GM21390 (cell line): Measurements from ENCODE around the gene MT1A.
A peak's percentile ranks its signal among the peaks of the same experiment; 100 is the strongest.

Experiments
- ATAC-seq: cut with Tn5 transposase; IDR thresholded peaks from one replicate; pipeline ENCODE4 v1.9.1; 2021; ENCODE audit not compliant: unreplicated experiment

MT1A gene

DNA sequence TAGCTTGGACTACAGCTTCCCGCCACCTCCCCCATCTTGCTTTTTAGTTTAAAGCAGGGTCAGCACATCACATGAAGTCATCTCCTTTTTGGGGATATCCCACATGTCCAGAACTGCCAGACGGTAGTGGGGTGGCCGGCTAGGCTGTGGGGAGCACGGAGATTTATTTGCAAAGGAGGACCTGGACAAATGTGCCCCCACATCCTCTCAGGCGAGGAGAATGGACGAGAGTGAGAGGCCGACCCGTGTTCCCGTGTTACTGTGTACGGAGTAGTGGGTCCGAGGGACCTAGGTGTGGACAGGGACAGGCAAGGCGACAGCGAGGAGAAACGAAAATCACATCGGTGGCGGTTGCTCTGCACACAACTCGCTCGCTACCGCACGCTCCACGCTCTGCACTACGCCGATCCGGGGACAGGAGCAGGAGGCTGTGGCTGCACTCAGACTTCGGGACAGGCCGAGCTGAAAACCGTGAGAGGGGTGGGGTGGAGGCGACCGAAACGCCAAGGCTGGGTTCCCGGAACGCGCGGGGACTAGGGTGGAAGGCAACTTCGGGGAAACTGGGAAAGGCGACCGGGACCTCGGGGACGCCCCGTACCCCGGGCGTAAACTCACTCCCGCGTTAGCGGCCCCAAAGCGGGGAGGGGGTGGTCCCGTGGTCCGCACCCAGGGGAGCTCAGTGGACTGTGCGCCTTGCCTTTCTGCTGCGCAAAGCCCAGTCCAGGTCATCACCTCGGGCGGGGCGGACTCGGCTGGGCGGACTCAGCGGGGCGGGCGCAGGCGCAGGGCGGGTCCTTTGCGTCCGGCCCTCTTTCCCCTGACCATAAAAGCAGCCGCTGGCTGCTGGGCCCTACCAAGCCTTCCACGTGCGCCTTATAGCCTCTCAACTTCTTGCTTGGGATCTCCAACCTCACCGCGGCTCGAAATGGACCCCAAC is at the start of gene MT1A:
Gene MT1A (plus strand): TSS at position 853 of the 937 bp plus-strand sequence. CDS start 73 bp downstream, at position 926.
- ATAC-seq = no peak

DNA sequence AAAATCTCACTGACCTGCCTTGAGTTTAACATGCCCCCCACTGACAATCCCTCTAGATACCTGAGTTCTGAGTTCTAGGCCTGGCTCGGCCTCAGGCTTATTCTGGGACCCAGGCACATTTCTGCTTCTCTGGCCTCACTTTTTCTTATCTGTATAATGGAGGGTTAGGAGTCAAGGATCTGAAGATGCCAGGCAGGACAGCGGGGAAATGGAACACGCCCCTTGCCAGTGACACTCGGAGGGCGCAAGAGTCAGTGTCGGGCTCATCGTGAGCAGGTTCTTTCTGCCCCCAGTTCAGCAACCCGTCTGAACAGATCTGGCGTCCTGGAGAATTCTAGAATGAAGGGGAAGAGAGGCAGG is 49.7 kb upstream of the MT1A start:
- no peak for ATAC-seq

DNA sequence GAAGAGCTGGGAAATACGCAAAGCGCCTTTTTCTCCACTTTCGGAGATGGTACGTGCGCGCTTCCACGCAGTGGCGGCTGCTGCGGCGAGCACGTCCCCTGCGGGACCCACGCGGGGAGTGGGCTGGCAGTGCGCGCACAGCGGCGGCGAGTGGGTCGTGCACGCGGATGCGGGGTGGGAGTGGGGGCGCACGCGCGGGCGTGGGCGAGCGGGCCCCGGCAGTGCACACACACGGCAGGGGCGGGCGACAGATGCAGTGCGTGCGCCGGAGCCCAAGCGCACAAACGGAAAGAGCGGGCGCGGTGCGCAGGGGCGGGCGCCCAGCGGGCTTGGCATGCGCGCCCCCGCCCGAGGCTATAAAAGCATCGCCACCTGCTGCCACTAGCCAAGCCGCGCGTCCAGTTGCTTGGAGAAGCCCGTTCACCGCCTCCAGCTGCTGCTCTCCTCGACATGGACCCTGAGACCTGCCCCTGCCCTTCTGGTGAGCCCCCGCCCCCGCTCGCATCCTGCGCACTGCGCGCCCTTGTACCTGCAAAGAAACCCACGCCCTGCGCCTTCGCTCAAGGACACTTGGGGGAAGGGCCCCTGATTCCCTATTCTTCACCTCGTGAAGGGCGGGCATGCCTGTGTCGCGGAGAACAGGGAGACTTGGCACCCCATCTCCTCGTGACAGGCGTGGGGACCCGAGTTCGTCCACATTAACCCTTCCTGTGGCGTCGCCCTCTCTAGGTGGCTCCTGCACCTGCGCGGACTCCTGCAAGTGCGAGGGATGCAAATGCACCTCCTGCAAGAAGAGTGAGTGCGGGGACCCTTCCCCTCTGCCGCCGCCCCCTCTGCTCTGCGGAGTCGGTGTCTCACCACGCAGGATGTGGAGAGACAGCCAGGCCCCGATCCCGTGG is 49.1 kb upstream of the MT1A start, which contains the start of gene MT3:
Gene MT3 (plus strand): TSS at position 388 of the 899 bp plus-strand sequence. CDS start 63 bp downstream, at position 451.
- ATAC-seq = no peak

- ATAC-seq = no peak
These were observed 46.9 kb upstream of the MT1A start for GRCh38 chr16:56591377-56592060.

- no peak for ATAC-seq
These were observed 44.7 kb upstream of the MT1A start for GRCh38 chr16:56593573-56594291.

DNA sequence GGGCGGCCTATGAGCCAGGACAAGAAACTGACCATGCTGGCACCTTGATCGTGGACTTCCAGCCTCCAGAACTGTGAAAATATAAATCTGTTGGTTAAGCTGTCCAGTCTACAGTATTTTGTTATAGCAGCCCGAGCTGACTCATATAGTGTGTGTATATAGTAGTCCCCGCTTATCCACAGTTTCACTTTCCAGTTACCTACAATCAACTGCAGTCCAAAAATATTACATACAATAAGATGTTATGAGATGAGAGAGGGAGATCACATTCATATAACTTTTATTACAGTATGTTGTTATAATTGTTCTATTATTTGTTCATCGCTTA is 44.2 kb upstream of the MT1A start:
- ATAC-seq = no peak

DNA sequence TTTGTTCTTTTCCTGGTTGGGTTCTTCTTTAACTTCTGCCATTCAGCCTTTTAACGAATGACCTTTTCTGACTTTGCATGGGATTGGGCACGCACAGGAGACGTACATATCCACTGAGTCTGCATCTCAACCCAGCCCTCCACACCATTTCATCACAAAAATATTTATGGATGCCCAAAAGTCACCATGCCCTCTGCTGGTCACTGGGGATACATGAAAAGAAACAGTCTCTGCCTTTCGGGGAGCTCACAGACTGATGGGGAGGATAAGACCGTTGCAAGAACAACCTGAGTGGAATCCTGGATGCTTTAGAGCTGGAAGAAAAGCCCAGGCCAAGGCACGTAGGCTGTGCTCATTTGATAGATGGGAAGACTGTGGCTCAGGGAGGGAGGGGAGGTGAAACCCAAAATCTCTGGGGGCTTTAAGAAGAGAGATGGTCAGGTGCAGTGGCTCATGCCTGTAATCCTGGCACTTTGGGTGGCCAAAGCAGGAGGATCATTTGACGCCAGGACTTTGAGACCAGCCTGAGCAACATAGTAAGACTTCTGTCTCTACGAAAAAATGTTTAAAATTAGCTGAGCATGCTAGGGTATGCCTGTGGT is 38.0 kb upstream of the MT1A start:
- no peak for ATAC-seq

- no peak for ATAC-seq
These were observed 37.1 kb upstream of the MT1A start for GRCh38 chr16:56601325-56601724.

DNA sequence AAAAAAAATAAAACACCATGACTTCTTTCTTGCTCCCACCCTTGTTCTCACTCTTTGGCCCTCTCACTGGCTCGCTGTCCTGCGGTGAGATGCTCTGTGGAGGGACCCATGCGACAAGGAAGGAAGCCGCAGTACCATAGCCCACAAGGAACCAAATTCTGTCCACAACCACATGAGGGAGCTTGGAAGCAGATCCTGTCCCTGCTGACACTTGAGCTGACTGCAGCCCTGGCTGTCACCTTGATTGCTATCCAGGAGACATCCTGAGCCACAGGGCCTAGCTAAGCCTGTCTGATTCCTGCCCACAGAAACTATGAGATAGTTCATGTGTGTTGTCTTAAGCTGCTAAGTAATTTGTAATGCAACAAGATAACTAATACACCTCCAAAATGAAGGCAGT is 34.9 kb upstream of the MT1A start:
- ATAC-seq = no peak

DNA sequence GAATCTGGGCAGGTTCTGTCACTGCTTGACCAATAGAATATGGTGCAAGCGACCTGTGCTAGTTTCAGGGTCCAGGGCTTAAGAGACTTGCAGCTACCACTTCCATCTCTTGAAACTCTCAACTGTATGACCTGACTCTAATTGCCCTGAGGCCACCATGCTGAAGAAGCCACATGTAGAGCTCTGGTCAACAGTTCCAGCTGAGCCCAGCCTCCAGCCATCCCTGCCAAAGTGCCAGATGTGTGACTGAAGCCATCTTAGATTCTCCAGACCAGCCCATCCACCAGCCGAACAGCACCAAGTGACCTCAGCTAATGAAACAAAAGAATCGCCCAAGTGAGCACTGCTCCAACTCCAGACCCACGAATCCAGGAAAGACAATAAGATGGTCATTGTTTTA is 33.5 kb upstream of the MT1A start:
- no peak for ATAC-seq

DNA sequence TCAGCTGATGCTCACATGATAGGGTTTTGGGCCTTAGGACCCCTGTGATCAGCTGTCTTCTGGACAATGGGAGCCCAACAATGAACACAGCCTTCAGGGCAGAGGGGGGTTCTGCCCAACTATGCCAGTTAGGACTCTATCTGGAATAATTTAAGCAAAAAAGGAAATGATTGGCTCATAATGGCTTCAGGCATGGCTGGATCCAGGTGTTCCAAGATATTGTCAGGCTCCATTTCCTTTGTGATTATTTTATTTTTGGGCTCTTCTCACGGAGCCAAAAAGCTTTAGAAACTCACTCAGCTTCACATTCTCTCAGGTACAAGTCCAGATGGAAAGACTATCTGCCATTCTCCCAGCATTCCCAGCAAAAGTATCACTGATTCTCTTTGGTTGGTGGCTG is 33.0 kb upstream of the MT1A start:
- ATAC-seq = no peak

GRCh38 chr16:56606071-56606475 is 32.4 kb upstream of the MT1A start:
- ATAC-seq = no peak

GRCh38 chr16:56606476-56607108 is 31.9 kb upstream of the MT1A start:
- no peak for ATAC-seq

DNA sequence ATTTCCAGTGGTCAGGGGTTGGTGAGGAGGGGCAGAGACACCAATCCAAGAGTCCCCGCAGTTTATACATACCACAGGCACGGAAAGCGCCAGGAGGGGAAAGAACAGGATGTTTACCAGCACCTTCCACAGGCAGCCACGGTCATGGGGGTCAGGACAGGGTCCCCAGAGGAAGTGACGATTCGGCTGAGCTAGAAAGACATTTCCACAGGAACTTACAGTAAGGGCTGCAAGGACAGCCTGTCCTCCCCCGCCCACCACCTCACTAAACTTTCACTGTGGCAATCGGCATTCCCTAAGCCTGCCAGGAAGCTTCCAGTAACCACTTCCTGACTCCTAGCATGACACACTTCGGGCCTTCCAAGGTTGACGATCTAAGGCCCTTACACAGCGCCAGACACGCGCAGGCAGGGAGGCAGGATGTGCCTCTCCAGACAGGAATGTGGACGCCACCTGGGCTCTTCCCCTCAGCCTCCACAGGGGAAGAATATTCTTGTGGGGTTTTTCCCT is 31.3 kb upstream of the MT1A start:
- ATAC-seq = no peak

GRCh38 chr16:56607675-56608042 is 30.8 kb upstream of the MT1A start:
- ATAC-seq = no peak

GRCh38 chr16:56608043-56608875 is 30.2 kb upstream of the MT1A start, which contains the start of gene MT2A:
Gene MT2A, plus strand, starts transcription at chr16:56608584. Its CDS starts 72 bp downstream, at chr16:56608656.
- ATAC-seq = peak; percentile 81

GRCh38 chr16:56608876-56609462 is 29.5 kb upstream of the MT1A start:
- ATAC-seq = no peak

DNA sequence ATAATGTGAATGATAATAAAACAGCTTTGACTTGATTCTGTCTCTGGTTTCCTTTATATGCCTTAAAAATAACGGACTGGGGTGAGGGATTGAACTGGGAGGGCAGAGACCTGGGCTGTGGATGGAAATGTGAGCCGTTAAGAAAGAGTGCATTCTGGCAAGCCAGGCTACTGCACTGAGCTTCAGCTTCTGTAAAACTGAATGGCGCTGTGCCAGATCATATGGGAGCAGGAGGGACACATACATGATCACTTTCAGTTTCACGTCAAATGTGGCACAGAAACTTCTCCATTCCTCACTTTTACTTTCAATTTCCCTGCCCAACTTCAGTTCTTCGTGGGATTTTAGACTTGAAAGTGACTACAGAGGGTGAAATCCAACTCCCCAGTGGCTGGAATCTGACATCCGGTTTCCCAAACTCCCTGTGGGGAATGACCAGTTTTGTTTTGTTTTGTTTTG is 29.0 kb upstream of the MT1A start:
- ATAC-seq = peak; percentile 45
